Upper lobe of left lung (tissue), 6 donors: ENCODE results near the gene PBRM1. TPM values are rescaled to one million over a fixed set of nuclear protein-coding genes. Genes with fewer than 3 reads are reported as not detected.

Experiments used
- ATAC-seq, 2 donors: fragments of 200-7000 bp; cut with Tn5 transposase; one replicate each; pipeline ENCODE4 v1.9.1; 2022; ENCODE audit warnings: mild to moderate bottlenecking in 2 of 2, moderate library complexity in 2 of 2; ENCODE audit not compliant: low FRiP score in 2 of 2
- DNase-seq, 2 donors: peaks; one replicate each; pipeline ENCODE4 v3.0.0-alpha.2; 2019 to 2020
- H3K27ac ChIP-seq, 4 donors: fragments of 200-600 bp; sonication (generic); one replicate each; pipeline ENCODE4 v1.5.1; 2016 to 2019
- H3K27me3 ChIP-seq, 4 donors: fragments of 200-600 bp; sonication (generic); one replicate each; pipeline ENCODE4 v1.5.1; 2017 to 2019
- H3K36me3 ChIP-seq, 4 donors: fragments of 200-600 bp; sonication (generic); one replicate each; pipeline ENCODE4 v1.5.1; 2016 to 2019
- H3K4me1 ChIP-seq, 4 donors: fragments of 200-600 bp; sonication (generic); one replicate each; pipeline ENCODE4 v1.5.1; 2018 to 2019
- H3K4me3 ChIP-seq, 4 donors: fragments of 200-600 bp; sonication (generic); one replicate each; pipeline ENCODE4 v1.5.1; 2017 to 2019; ENCODE audit warnings: mild to moderate bottlenecking in 2 of 4, moderate library complexity in 1 of 4
- H3K9me3 ChIP-seq, 4 donors: fragments of 200-600 bp; sonication (generic); one replicate each; pipeline ENCODE4 v1.5.1; 2018 to 2019
- EP300 ChIP-seq, 4 donors: sonication (generic); formaldehyde crosslinking; IDR thresholded peaks; one replicate each; pipeline ENCODE4 v1.5.1; 2017; ENCODE audit warnings: antibody characterized with exemption in 4 of 4, control low read depth in 2 of 4
- POLR2A ChIP-seq, 4 donors: fragments of 450-650 bp; IDR thresholded peaks; one replicate each; pipeline ENCODE4 v1.5.1; 2016 to 2017; ENCODE audit warnings: antibody characterized with exemption in 4 of 4, mild to moderate bottlenecking in 2 of 4
- POLR2AphosphoS5 ChIP-seq, 2 donors: sonication (generic); formaldehyde crosslinking; IDR thresholded peaks; one replicate each; pipeline ENCODE4 v1.5.1; 2017; ENCODE audit warnings: antibody characterized with exemption in 2 of 2
- WGBS, 2 donors: methylation state at CpG; one replicate each; pipeline ENCODE4 v1.1.5; 2017 to 2018; 5-methylcytosine and 5-hydroxymethylcytosine counted together
- total RNA-seq, 6 donors: library from RNA; depleted of rRNA in 4 of 6; stranded (reverse); fragments of >200 nt in 4 of 6; gene quantifications; one replicate each; pipeline versions ENCODE4 v1.1.0 to v1.2.1, GENCODE V29; 2016 to 2021
- TF ChIP-seq, protein P1 (sequence below), 6 experiments: fragments of 450-650 bp in 4 of 6; fragments of 200-600 bp in 2 of 6; sonication (generic) in 2 of 6; IDR thresholded peaks; one replicate each; pipeline ENCODE4 v1.5.1; 2016 to 2019; ENCODE audit warnings: antibody characterized with exemption in 6 of 6
- donor health status: DM: no; HTN: no; CAD: no; lungs with moderate emphysema.
- donor health status: DM: no; HTN: yes; CAD: no; lungs with severe emphysema.

The PBRM1 gene
- total RNA-seq, 6 donors from 2014 or later, result 60.9 to 151 (median 81.6) TPM

DNA sequence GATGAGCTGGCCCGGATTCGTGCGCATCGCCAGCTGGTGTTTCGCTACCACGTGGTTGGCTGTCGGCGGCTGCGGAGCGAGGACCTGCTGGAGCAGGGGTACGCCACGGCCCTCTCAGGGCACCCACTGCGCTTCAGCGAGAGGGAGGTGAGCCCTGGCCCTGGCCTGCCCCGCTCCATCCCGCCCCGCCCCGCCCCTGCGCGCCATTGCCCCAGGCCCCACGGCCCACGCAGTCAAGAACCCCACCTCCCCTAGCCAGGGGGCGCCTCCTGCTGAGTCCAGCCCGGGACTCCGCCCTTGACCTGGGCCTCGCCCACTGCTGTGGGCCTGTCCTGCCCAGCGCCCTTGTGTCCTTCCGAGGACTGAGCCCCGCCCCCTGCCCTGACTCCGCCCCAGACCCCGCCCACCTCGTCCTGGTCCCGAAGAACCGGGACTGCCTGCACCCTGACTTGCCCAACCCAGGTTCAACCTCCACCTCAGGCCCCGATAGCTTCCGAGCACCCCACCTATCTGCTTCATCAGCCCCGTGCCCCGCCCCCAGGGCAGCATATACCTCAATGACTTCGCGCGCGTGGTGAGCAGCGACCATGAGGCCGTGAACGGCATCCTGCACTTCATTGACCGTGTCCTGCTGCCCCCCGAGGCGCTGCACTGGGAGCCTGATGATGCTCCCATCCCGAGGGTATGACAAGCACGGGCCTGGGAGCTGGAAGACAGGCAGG, 166.8 kb downstream of the PBRM1 start:
- TF ChIP-seq POLR2A (IDR thresholded peaks at IDR 0.05) (no peak), POLR2AphosphoS5 (IDR thresholded peaks at IDR 0.05) (no peak), EP300 (IDR thresholded peaks at IDR 0.05) (no peak)
- TF ChIP-seq, protein P1, sequence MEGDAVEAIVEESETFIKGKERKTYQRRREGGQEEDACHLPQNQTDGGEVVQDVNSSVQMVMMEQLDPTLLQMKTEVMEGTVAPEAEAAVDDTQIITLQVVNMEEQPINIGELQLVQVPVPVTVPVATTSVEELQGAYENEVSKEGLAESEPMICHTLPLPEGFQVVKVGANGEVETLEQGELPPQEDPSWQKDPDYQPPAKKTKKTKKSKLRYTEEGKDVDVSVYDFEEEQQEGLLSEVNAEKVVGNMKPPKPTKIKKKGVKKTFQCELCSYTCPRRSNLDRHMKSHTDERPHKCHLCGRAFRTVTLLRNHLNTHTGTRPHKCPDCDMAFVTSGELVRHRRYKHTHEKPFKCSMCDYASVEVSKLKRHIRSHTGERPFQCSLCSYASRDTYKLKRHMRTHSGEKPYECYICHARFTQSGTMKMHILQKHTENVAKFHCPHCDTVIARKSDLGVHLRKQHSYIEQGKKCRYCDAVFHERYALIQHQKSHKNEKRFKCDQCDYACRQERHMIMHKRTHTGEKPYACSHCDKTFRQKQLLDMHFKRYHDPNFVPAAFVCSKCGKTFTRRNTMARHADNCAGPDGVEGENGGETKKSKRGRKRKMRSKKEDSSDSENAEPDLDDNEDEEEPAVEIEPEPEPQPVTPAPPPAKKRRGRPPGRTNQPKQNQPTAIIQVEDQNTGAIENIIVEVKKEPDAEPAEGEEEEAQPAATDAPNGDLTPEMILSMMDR (IDR thresholded peaks at IDR 0.05), result no peak
- DNase-seq, result peak in 1 of 2 donors; percentile 90
- H3K27ac ChIP-seq, result peak overlapping the region in 1 of 4 donors; percentile 7
- H3K36me3 ChIP-seq, result peaks cover 0 to 79% (median 21%) of the 10 kb centered on the region in 4 donors
- H3K4me3 ChIP-seq, result peak overlapping the region in 3 of 4 donors; percentile 19 to 36 (median 31)
- ATAC-seq, result peak in 1 of 2 donors; percentile 36
- H3K4me1 ChIP-seq, result peaks cover 0 to 6% (median 0%) of the 10 kb centered on the region in 4 donors
- 63 to 73% methylated on average over 17 to 27 of the region's 50 CpGs for WGBS, 2 donors
- H3K27me3 ChIP-seq, result no peaks in the 10 kb centered on the region
- no peaks in the 10 kb centered on the region for H3K9me3 ChIP-seq

DNA sequence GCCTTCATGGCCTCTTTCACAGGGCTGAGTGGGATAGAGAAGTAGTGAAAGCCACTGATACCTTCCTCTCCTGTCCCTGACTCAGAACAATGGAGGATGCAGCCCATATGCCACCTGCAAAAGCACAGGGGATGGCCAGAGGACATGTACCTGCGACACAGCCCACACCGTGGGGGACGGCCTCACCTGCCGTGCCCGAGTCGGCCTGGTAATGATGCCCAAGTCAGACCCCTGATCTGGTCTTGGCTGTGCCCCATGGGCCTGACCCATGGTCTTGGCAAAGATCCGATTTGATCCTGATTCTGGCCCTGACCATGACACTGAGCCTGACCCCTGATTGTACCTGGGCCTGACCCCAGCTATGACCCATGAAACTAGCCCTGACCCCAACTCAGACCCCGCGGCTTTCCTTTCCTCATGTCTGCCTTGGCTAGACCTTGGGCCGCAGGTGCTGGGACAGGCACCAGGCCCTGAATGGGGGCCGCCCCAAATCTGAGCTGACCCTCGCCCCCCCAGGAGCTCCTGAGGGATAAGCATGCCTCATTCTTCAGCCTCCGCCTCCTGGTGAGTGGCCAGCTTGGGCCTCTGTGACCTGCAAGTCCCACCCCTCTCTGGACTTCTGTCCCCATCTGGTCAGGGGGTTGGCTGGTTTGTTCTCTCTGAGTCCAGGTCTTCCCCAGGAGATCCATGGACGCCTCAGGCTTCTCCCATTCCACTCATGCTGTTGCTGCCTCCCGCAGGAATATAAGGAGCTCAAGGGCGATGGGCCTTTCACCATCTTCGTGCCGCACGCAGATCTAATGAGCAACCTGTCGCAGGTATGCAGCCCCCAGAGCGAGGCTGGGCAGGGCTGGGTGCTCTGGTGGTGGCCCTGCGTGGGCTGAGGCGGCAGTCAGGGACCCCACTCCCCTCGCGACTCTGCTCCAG, 167.7 kb downstream of the PBRM1 start:
- peak overlapping the region in 3 of 4 donors; percentile 19 to 36 (median 31) for H3K4me3 ChIP-seq
- 87 to 92% methylated on average over 7 to 25 of the region's 25 CpGs for WGBS, 2 donors
- TF ChIP-seq POLR2A (IDR thresholded peaks at IDR 0.05) (no peak), POLR2AphosphoS5 (IDR thresholded peaks at IDR 0.05) (no peak), EP300 (IDR thresholded peaks at IDR 0.05) (no peak)
- TF ChIP-seq, protein P1 (IDR thresholded peaks at IDR 0.05), result no peak
- no peak overlapping the region for H3K27ac ChIP-seq
- ATAC-seq, result no peak
- H3K4me1 ChIP-seq, result peaks cover 0 to 6% (median 0%) of the 10 kb centered on the region in 4 donors
- peak in 1 of 2 donors; percentile 63 for DNase-seq
- H3K9me3 ChIP-seq, result no peaks in the 10 kb centered on the region
- H3K36me3 ChIP-seq, result peaks cover 0 to 71% (median 17%) of the 10 kb centered on the region in 4 donors
- H3K27me3 ChIP-seq, result no peaks in the 10 kb centered on the region

DNA sequence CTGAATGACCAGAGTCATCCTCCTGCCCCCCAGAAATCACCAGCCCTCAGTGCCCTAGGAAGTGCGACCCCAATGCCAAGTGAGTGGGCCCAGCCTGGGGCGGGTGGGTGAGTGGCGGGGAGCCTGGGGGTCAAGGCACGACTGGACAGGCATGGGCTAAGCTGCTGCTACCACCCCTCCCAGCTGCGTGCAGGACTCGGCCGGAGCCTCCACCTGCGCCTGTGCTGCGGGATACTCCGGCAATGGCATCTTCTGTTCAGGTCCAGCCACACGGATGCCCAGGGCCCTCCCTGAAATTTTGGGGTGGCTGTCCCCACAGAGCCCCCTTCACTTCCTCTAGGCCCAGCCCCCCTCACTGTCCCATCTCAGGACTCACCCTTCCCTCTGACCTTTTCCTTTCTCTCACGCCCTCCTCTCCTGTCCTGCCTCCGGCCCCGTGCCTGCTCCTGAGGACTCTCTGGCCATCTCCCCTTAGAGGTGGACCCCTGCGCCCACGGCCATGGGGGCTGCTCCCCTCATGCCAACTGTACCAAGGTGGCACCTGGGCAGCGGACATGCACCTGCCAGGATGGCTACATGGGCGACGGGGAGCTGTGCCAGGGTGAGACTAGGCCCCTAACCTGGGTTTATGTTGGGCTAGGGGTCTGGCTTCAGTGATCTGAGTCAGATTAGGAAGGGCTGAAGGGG, 169.1 kb downstream of the PBRM1 start:
- Histone ChIP-seq H3K27me3 (no peaks in the 10 kb centered on the region), H3K27ac (no peak overlapping the region), H3K9me3 (no peaks in the 10 kb centered on the region), H3K4me3 (no peak overlapping the region), H3K36me3 (peaks cover 0 to 57% (median 10%) of the 10 kb centered on the region in 4 donors), H3K4me1 (peaks cover 0 to 6% (median 0%) of the 10 kb centered on the region in 4 donors)
- 91 to 92% methylated on average over 16 to 18 of the region's 19 CpGs for WGBS, 2 donors
- TF ChIP-seq EP300 (IDR thresholded peaks at IDR 0.05) (no peak), POLR2A (IDR thresholded peaks at IDR 0.05) (no peak), POLR2AphosphoS5 (IDR thresholded peaks at IDR 0.05) (no peak)
- TF ChIP-seq, protein P1 (IDR thresholded peaks at IDR 0.05), result no peak
- peak in 1 of 2 donors; percentile 70 for DNase-seq
- no peak for ATAC-seq

DNA sequence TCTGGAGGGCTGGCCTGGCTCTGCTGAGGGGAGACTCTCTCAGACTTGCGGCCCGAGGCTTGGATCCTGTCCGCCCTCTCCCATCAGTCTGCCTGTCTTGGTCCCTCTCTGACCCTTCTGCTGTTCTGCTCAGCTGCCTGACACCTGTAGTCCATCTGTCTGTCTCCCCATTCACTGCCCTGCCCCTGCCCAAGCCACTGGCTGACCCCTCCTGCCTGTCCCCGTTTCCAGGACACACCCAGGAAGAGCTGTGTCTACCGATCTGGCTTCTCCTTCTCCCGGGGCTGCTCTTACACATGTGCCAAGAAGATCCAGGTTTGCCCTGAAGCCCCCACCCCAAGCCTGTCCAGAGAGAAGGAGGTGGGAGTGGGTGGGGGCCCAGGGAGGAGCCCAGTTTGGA, 170.5 kb downstream of the PBRM1 start:
- peaks cover 0 to 44% (median 3%) of the 10 kb centered on the region in 4 donors for H3K36me3 ChIP-seq
- no peak for DNase-seq
- WGBS, 2 donors, result 32 to 57% methylated on average over 4 to 6 of the region's 6 CpGs
- TF ChIP-seq POLR2A (IDR thresholded peaks at IDR 0.05) (no peak), EP300 (IDR thresholded peaks at IDR 0.05) (no peak), POLR2AphosphoS5 (IDR thresholded peaks at IDR 0.05) (no peak)
- TF ChIP-seq, protein P1 (IDR thresholded peaks at IDR 0.05), result no peak
- H3K27me3 ChIP-seq, result no peaks in the 10 kb centered on the region
- H3K4me3 ChIP-seq, result no peak overlapping the region
- H3K27ac ChIP-seq, result no peak overlapping the region
- ATAC-seq, result no peak
- H3K9me3 ChIP-seq, result no peaks in the 10 kb centered on the region
- H3K4me1 ChIP-seq, result peaks cover 0 to 6% (median 0%) of the 10 kb centered on the region in 4 donors
